Measurements from ENCODE around the gene KRCC1. TPM values are rescaled to one million over a fixed set of nuclear protein-coding genes. Genes with fewer than 3 reads are reported as not detected.

The KRCC1 gene
- total RNA-seq, 1 donor from 2014 or later: 21.2 TPM

Small RNA genes within 50 kb of the gene (microRNA-seq; reads per million reads assigned to microRNA genes)
- not detected for gene MIR4780

Other genes with a start within 250 kb of the KRCC1 start
- 0.16 TPM for gene RGPD2, start 230.0 kb downstream of the KRCC1 start, total RNA-seq
- not detected for gene RNU2-63P, start 39.2 kb downstream of the KRCC1 start, total RNA-seq
- 389 TPM for gene SMYD1, start 12.0 kb upstream of the KRCC1 start, total RNA-seq
- gene FABP1, start 72.3 kb upstream of the KRCC1 start, total RNA-seq: not detected
- 36.4 TPM for gene THNSL2, start 114.6 kb upstream of the KRCC1 start, total RNA-seq

Data from left ventricle myocardium inferior (tissue), 1 donor.